Spleen (tissue), 11 donors: ENCODE results near the gene RPS3. TPM values are rescaled to one million over a fixed set of nuclear protein-coding genes. Genes with fewer than 3 reads are reported as not detected.

Source experiments
- DNase-seq: peaks from one replicate; pipeline ENCODE4 v3.0.0-alpha.2; 2020
- H3K27ac ChIP-seq, 8 donors: fragments of 200-600 bp; sonication (generic) in 7 of 8; 1 replicate in 4 of 8; 2 replicates in 4 of 8; pipeline versions ENCODE4 v1.5.0 to v1.8.0; 2016 to 2021; ENCODE audit warnings: inconsistent platforms in 4 of 8, mild to moderate bottlenecking in 4 of 8, moderate library complexity in 1 of 8
- H3K27me3 ChIP-seq, 7 donors: fragments of 200-600 bp; sonication (generic) in 6 of 7; replicated peaks in 1 of 7; 1 replicate in 4 of 7; 2 replicates in 3 of 7; pipeline versions ENCODE4 v1.5.0 to v1.8.0; 2016 to 2021; ENCODE audit warnings: inconsistent platforms in 3 of 7, mild to moderate bottlenecking in 1 of 7
- H3K36me3 ChIP-seq, 6 donors: fragments of 200-600 bp; sonication (generic) in 5 of 6; 1 replicate in 4 of 6; 2 replicates in 2 of 6; pipeline versions ENCODE4 v1.5.0 to v1.8.0; 2016 to 2021; ENCODE audit warnings: inconsistent platforms in 2 of 6
- H3K4me1 ChIP-seq, 6 donors: fragments of 200-600 bp; sonication (generic) in 5 of 6; 1 replicate in 3 of 6; 2 replicates in 3 of 6; pipeline versions ENCODE4 v1.5.0 to v1.8.0; 2016 to 2021; ENCODE audit warnings: inconsistent platforms in 3 of 6
- H3K4me3 ChIP-seq, 8 donors: fragments of 200-600 bp; sonication (generic) in 7 of 8; 1 replicate in 4 of 8; 2 replicates in 4 of 8; pipeline versions ENCODE4 v1.5.0 to v1.8.0; 2016 to 2021; ENCODE audit warnings: inconsistent platforms in 4 of 8, mild to moderate bottlenecking in 4 of 8, moderate library complexity in 2 of 8
- H3K9me3 ChIP-seq, 8 donors: fragments of 200-600 bp; sonication (generic) in 7 of 8; 1 replicate in 4 of 8; 2 replicates in 4 of 8; pipeline versions ENCODE4 v1.5.0 to v1.8.0; 2016 to 2021; ENCODE audit warnings: inconsistent platforms in 4 of 8
- POLR2A ChIP-seq, 3 donors: fragments of 450-650 bp; IDR thresholded peaks; one replicate each; pipeline ENCODE4 v1.5.1; 2017; ENCODE audit warnings: antibody characterized with exemption in 3 of 3, mild to moderate bottlenecking in 1 of 3
- POLR2AphosphoS5 ChIP-seq, 3 donors: sonication (generic); formaldehyde crosslinking; IDR thresholded peaks; one replicate each; pipeline ENCODE4 v1.5.1; 2017; ENCODE audit warnings: antibody characterized with exemption in 3 of 3
- WGBS, 5 donors: extraction: QIAGEN DNeasy Blood & Tissue Kit in 3 of 5; methylation state at CpG; one replicate each; pipeline versions ENCODE4 v1.1.5 to v1.1.7; 2013 to 2018; 5-methylcytosine and 5-hydroxymethylcytosine counted together
- intact Hi-C: fragments of 100-400 bp; cut with DNase I; formaldehyde crosslinking; loops from one replicate; pipeline ENCODE4 v1.15.0; 2023; ENCODE audit warnings: low total_unique reads
- polyA plus RNA-seq, 3 donors: library from polyadenylated mRNA; stranded (reverse); fragments of 200-250 nt; gene quantifications; one replicate each; pipeline ENCODE4 v1.2.1, GENCODE V29; 2013
- total RNA-seq, 7 donors: library from RNA; depleted of rRNA in 3 of 7; stranded (reverse); fragments of >200 nt in 3 of 7; fragmentation: NEBNext Ultra II Directional in 4 of 7; extraction: Animal tissue kit (Norgen Biotek cat#: 25700) in 4 of 7; gene quantifications; one replicate each; pipeline versions ENCODE4 v1.1.0 to v1.2.1, GENCODE V29; 2016 to 2021
- TF ChIP-seq, protein P1 (sequence below), 11 experiments: fragments of 200-600 bp in 7 of 11; fragments of 450-650 bp in 4 of 11; sonication (generic) in 4 of 11; IDR thresholded peaks in 8 of 11; conservative IDR thresholded peaks in 3 of 11; 1 replicate in 7 of 11; 2 replicates in 4 of 11; pipeline versions ENCODE4 v1.4.0 to v1.8.0; 2016 to 2021; ENCODE audit warnings: antibody characterized with exemption in 11 of 11, inconsistent platforms in 4 of 11, mild to moderate bottlenecking in 1 of 11
- donor health status: healthy with polysubstance abuse.
- donor health status: DM: no; HTN: no; CAD: no; lungs with moderate emphysema.
- donor health status: DM: no; HTN: no; CAD: no.
- donor health status: Bipolar disorder and iron deficiency.
- donor health status: healthy.
- donor health status: DM: no; HTN: no; CAD: no.
- donor health status: DM: yes; HTN: yes; CAD: no.

The RPS3 gene
- total and polyA plus RNA-seq, 10 donors, result 1,482 to 5,449 (median 2,352) TPM

GRCh38 chr11:75413864-75414263 lies 14.5 kb downstream of the RPS3 start:
- WGBS, 5 donors, result 55 to 76% (median 68%) methylated on average over 2 of the region's 2 CpGs
- Histone ChIP-seq H3K36me3 (peaks cover 0 to 72% (median 24%) of the 10 kb centered on the region in 6 donors), H3K27me3 (no peaks in the 10 kb centered on the region), H3K4me3 (no peak overlapping the region), H3K9me3 (no peaks in the 10 kb centered on the region), H3K27ac (no peak overlapping the region), H3K4me1 (peaks cover 0 to 20% (median under 1%) of the 10 kb centered on the region in 6 donors)
- no peak for DNase-seq
- TF ChIP-seq, protein P1, sequence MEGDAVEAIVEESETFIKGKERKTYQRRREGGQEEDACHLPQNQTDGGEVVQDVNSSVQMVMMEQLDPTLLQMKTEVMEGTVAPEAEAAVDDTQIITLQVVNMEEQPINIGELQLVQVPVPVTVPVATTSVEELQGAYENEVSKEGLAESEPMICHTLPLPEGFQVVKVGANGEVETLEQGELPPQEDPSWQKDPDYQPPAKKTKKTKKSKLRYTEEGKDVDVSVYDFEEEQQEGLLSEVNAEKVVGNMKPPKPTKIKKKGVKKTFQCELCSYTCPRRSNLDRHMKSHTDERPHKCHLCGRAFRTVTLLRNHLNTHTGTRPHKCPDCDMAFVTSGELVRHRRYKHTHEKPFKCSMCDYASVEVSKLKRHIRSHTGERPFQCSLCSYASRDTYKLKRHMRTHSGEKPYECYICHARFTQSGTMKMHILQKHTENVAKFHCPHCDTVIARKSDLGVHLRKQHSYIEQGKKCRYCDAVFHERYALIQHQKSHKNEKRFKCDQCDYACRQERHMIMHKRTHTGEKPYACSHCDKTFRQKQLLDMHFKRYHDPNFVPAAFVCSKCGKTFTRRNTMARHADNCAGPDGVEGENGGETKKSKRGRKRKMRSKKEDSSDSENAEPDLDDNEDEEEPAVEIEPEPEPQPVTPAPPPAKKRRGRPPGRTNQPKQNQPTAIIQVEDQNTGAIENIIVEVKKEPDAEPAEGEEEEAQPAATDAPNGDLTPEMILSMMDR (IDR thresholded peaks at IDR 0.05 in 8 of 11, conservative IDR thresholded peaks at IDR 0.05 in 3 of 11), result no peak
- TF ChIP-seq POLR2AphosphoS5 (IDR thresholded peaks at IDR 0.05) (no peak), POLR2A (IDR thresholded peaks at IDR 0.05) (no peak)
- intact Hi-C loops, result no loop called here

- WGBS, 5 donors, result 85 to 91% (median 89%) methylated on average over 14 of the region's 14 CpGs
- intact Hi-C loops, result no loop called here
- H3K4me1 ChIP-seq, result peaks cover 0 to 5% (median 0%) of the 10 kb centered on the region in 6 donors
- no peaks in the 10 kb centered on the region for H3K27me3 ChIP-seq
- DNase-seq, result peak; percentile 37
- peaks cover 0 to 51% (median 0%) of the 10 kb centered on the region in 6 donors for H3K36me3 ChIP-seq
- no peak overlapping the region for H3K4me3 ChIP-seq
- no peak overlapping the region for H3K27ac ChIP-seq
- H3K9me3 ChIP-seq, result no peaks in the 10 kb centered on the region
- no peak for TF ChIP-seq POLR2A (IDR thresholded peaks at IDR 0.05)
- no peak for TF ChIP-seq POLR2AphosphoS5 (IDR thresholded peaks at IDR 0.05)
- TF ChIP-seq, protein P1 (IDR thresholded peaks at IDR 0.05 in 8 of 11, conservative IDR thresholded peaks at IDR 0.05 in 3 of 11), result no peak
Measured at GRCh38 chr11:75420224-75421034, 21.1 kb downstream of the RPS3 start.

GRCh38 chr11:75421035-75421602 lies 21.8 kb downstream of the RPS3 start:
- intact Hi-C loops, result no loop called here
- Histone ChIP-seq H3K4me1 (peaks cover 0 to 5% (median 0%) of the 10 kb centered on the region in 6 donors), H3K4me3 (no peak overlapping the region), H3K27ac (no peak overlapping the region), H3K27me3 (no peaks in the 10 kb centered on the region), H3K36me3 (peaks cover 0 to 46% (median 0%) of the 10 kb centered on the region in 6 donors), H3K9me3 (no peaks in the 10 kb centered on the region)
- peak; percentile 41 for DNase-seq
- 90 to 92% (median 90%) methylated on average over 9 to 11 of the region's 11 CpGs for WGBS, 5 donors
- TF ChIP-seq, protein P1 (IDR thresholded peaks at IDR 0.05 in 8 of 11, conservative IDR thresholded peaks at IDR 0.05 in 3 of 11), result no peak
- TF ChIP-seq POLR2AphosphoS5 (IDR thresholded peaks at IDR 0.05) (no peak), POLR2A (IDR thresholded peaks at IDR 0.05) (no peak)

- DNase-seq, result no peak
Measured at GRCh38 chr11:75421902-75422247, 22.6 kb downstream of the RPS3 start.

More at GRCh38 chr11:75421902-75422247, 22.6 kb downstream of the RPS3 start:
- H3K4me1 ChIP-seq, result peaks cover 0 to 5% (median 0%) of the 10 kb centered on the region in 6 donors
- no peak overlapping the region for H3K4me3 ChIP-seq
- no peak overlapping the region for H3K27ac ChIP-seq
- no peaks in the 10 kb centered on the region for H3K27me3 ChIP-seq
- no peaks in the 10 kb centered on the region for H3K9me3 ChIP-seq
- H3K36me3 ChIP-seq, result peaks cover 0 to 40% (median 0%) of the 10 kb centered on the region in 6 donors
- 90 to 95% (median 94%) methylated on average over 2 of the region's 2 CpGs for WGBS, 5 donors
- TF ChIP-seq POLR2AphosphoS5 (IDR thresholded peaks at IDR 0.05) (no peak), POLR2A (IDR thresholded peaks at IDR 0.05) (no peak)
- TF ChIP-seq, protein P1 (IDR thresholded peaks at IDR 0.05 in 8 of 11, conservative IDR thresholded peaks at IDR 0.05 in 3 of 11), result no peak
- intact Hi-C loops, result no loop called here
